Measurements from ENCODE around the gene HGS. TPM values are rescaled to one million over a fixed set of nuclear protein-coding genes. Genes with fewer than 3 reads are reported as not detected.
"Not testable (repeated sequence)": the region's sequence is repeated elsewhere in the genome, so short reads cannot be mapped to it uniquely, and the experiment has no call there.

The HGS gene
- total RNA-seq, 1 donor from 2014 or later: 88.3 TPM

GRCh38 chr17:81673561-81674258, 10.1 kb upstream of the HGS start:
- no peaks in the 10 kb centered on the region for H3K9me3 ChIP-seq
- no peak overlapping the region for H3K27ac ChIP-seq
- TF ChIP-seq, protein P1, sequence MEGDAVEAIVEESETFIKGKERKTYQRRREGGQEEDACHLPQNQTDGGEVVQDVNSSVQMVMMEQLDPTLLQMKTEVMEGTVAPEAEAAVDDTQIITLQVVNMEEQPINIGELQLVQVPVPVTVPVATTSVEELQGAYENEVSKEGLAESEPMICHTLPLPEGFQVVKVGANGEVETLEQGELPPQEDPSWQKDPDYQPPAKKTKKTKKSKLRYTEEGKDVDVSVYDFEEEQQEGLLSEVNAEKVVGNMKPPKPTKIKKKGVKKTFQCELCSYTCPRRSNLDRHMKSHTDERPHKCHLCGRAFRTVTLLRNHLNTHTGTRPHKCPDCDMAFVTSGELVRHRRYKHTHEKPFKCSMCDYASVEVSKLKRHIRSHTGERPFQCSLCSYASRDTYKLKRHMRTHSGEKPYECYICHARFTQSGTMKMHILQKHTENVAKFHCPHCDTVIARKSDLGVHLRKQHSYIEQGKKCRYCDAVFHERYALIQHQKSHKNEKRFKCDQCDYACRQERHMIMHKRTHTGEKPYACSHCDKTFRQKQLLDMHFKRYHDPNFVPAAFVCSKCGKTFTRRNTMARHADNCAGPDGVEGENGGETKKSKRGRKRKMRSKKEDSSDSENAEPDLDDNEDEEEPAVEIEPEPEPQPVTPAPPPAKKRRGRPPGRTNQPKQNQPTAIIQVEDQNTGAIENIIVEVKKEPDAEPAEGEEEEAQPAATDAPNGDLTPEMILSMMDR (IDR thresholded peaks at IDR 0.05): no peak
- intact Hi-C loops (cut with DNase I): no loop called here
- ATAC-seq (no peak), DNase-seq (no peak)
- no peak overlapping the region for H3K4me3 ChIP-seq
- H3K27me3 ChIP-seq: no peaks in the 10 kb centered on the region
- H3K4me1 ChIP-seq: no peaks in the 10 kb centered on the region
- peaks cover 49% of the 10 kb centered on the region for H3K36me3 ChIP-seq

DNA sequence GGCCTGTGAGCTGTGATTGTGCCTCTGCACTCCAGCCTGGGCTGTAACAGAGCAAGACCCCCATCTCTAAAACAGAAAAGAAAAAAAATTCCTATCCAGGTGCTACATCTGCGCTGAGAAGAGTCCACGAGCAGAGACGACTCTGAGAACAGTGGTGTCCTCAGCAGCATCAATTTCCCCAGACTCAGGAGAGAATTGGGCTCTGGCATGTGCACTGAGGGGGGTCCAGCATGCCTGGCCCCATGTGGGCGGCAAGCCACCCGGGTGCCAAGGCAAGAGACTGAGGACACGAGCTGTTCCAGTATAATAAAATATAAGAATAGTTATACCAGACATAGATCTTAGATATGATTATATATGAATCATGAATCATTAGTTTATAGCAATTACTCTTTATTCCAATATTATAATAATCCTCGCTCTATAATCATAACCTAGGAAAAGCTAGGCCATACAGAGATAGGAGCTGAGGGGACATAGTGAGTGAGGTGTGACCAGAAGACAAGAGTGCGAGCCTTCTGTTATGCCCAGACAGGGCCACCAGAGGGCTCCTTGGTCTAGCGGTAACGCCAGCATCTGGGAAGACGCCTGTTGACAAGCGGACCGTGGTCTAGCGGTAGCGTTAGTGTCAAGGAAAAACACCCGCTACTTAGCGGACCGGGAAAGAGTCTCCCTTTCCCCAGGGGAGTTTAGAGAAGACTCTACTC, 8.1 kb upstream of the HGS start:
- peaks cover 36% of the 10 kb centered on the region for H3K36me3 ChIP-seq
- H3K4me1 ChIP-seq; H3K4me3 ChIP-seq; DNase-seq; intact Hi-C loops (cut with DNase I); ATAC-seq; H3K27me3 ChIP-seq; H3K27ac ChIP-seq; H3K9me3 ChIP-seq: not testable (repeated sequence)
- TF ChIP-seq, protein P1 (IDR thresholded peaks at IDR 0.05): peak; percentile 64

DNA sequence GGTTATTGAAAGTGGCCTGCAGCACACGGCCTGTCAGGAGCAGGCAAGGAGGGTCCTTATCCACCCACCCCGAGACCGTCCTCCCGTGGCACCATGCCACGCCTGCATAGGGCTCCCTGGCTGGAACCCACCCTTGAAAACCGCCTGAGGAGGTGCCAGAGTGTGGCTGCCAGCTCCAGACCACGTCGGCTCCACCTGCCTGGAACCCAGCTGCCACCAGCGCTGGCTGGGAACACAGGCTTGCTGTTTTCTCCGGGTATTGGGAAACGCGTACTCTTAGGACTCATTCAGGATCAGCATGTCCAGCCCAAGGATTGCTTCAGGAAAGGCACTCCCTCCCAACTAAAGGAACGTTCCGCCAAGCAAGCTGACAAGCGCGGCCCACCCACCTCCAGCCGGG, 6.9 kb upstream of the HGS start:
- TF ChIP-seq, protein P1 (IDR thresholded peaks at IDR 0.05): no peak
- intact Hi-C loops (cut with DNase I): no loop called here
- Histone ChIP-seq H3K36me3 (peaks cover 24% of the 10 kb centered on the region), H3K9me3 (no peaks in the 10 kb centered on the region), H3K4me1 (no peaks in the 10 kb centered on the region), H3K4me3 (no peak overlapping the region), H3K27ac (no peak overlapping the region), H3K27me3 (no peaks in the 10 kb centered on the region)
- DNase-seq (no peak), ATAC-seq (no peak)

GRCh38 chr17:81680150-81680549, 3.7 kb upstream of the HGS start:
- Histone ChIP-seq H3K9me3 (no peaks in the 10 kb centered on the region), H3K36me3 (no peaks in the 10 kb centered on the region), H3K27me3 (no peaks in the 10 kb centered on the region), H3K4me3 (no peak overlapping the region), H3K27ac (no peak overlapping the region), H3K4me1 (peaks cover 18% of the 10 kb centered on the region)
- intact Hi-C loops (cut with DNase I): no loop called here
- no peak for DNase-seq
- no peak for ATAC-seq
- TF ChIP-seq, protein P1 (IDR thresholded peaks at IDR 0.05): no peak

GRCh38 chr17:81681672-81682071, 2.1 kb upstream of the HGS start:
- intact Hi-C loops (cut with DNase I): no loop called here
- DNase-seq: no peak
- TF ChIP-seq, protein P1 (IDR thresholded peaks at IDR 0.05): no peak
- Histone ChIP-seq H3K4me3 (no peak overlapping the region), H3K36me3 (peaks cover 14% of the 10 kb centered on the region), H3K9me3 (no peaks in the 10 kb centered on the region), H3K27me3 (no peaks in the 10 kb centered on the region), H3K27ac (no peak overlapping the region), H3K4me1 (peaks cover 27% of the 10 kb centered on the region)
- ATAC-seq: no peak

Measured in upper lobe of right lung (tissue), 1 donor.